Lung (tissue), 12 donors: Measurements from ENCODE around the gene UBE2E3. TPM values are rescaled to one million over a fixed set of nuclear protein-coding genes. Genes with fewer than 3 reads are reported as not detected.

Experiments
- ATAC-seq: fragments of 200-7000 bp; cut with Tn5 transposase; one replicate; pipeline ENCODE4 v1.9.1; 2020; ENCODE audit warnings: moderate number of reproducible peaks; ENCODE audit not compliant: insufficient read depth, low FRiP score
- DNase-seq, 3 donors: peaks; one replicate each; pipeline ENCODE4 v3.0.0-alpha.2; 2013 to 2017
- H3K27ac ChIP-seq, 2 donors: one replicate each; pipeline ENCODE4 v1.5.1; 2013; ENCODE audit warnings: mild to moderate bottlenecking in 2 of 2, moderate library complexity in 2 of 2, control low read depth in 1 of 2, inconsistent platforms in 1 of 2, low read depth in 1 of 2, low read length in 1 of 2
- H3K27me3 ChIP-seq, 3 donors: one replicate each; pipeline ENCODE4 v1.5.1; 2013; ENCODE audit warnings: low read length in 2 of 3; ENCODE audit not compliant: control insufficient read depth in 3 of 3, insufficient read depth in 3 of 3
- H3K36me3 ChIP-seq, 4 donors: one replicate each; pipeline ENCODE4 v1.5.1; 2013; ENCODE audit warnings: low read length in 4 of 4, mild to moderate bottlenecking in 1 of 4, moderate library complexity in 1 of 4; ENCODE audit not compliant: control insufficient read depth in 4 of 4, insufficient read depth in 4 of 4
- H3K4me1 ChIP-seq, 5 donors: one replicate each; pipeline ENCODE4 v1.5.1; 2013; ENCODE audit warnings: low read length in 5 of 5, mild to moderate bottlenecking in 2 of 5, moderate library complexity in 1 of 5; ENCODE audit not compliant: control insufficient read depth in 5 of 5, insufficient read depth in 5 of 5
- H3K4me3 ChIP-seq: one replicate; pipeline ENCODE4 v1.5.1; 2013; ENCODE audit warnings: mild to moderate bottlenecking, control low read depth, moderate library complexity
- H3K9ac ChIP-seq, 2 donors: one replicate each; pipeline ENCODE4 v1.5.1; 2013; ENCODE audit warnings: low read length in 2 of 2, control low read depth in 1 of 2; ENCODE audit not compliant: insufficient read depth in 1 of 2
- H3K9me3 ChIP-seq, 4 donors: one replicate each; pipeline ENCODE4 v1.5.1; 2013; ENCODE audit warnings: low read length in 3 of 4, mild to moderate bottlenecking in 1 of 4, moderate library complexity in 1 of 4; ENCODE audit not compliant: control insufficient read depth in 4 of 4, insufficient read depth in 3 of 4
- WGBS, 2 donors: extraction: QIAGEN DNeasy Blood & Tissue Kit; methylation state at CpG; one replicate each; pipeline ENCODE4 v1.1.7; 2013; 5-methylcytosine and 5-hydroxymethylcytosine counted together
- polyA plus RNA-seq, 2 donors: library from polyadenylated mRNA; stranded (reverse); fragments of 200-250 nt; gene quantifications; one replicate each; pipeline ENCODE4 v1.2.1, GENCODE V29; 2013
- total RNA-seq, 2 donors: library from RNA; depleted of rRNA in 1 of 2; stranded (reverse); fragments of >200 nt in 1 of 2; gene quantifications; one replicate each; pipeline ENCODE4 v1.2.1, GENCODE V29; 2014 to 2021
- TF ChIP-seq, protein P1 (sequence below): IDR thresholded peaks from 2 replicates; pipeline ENCODE4 v1.5.1; 2012; ENCODE audit warnings: mild to moderate bottlenecking; ENCODE audit errors: control extremely low read depth, extremely low read depth
- donor health status: control.
- donor health status: control.
- donor health status: Bipolar disorder and iron deficiency.
- donor health status: healthy.
- donor health status: DM: yes; HTN: yes; CAD: no.

UBE2E3 gene
- total and polyA plus RNA-seq, 4 donors, result 36.4 to 103 (median 42.9) TPM

DNA sequence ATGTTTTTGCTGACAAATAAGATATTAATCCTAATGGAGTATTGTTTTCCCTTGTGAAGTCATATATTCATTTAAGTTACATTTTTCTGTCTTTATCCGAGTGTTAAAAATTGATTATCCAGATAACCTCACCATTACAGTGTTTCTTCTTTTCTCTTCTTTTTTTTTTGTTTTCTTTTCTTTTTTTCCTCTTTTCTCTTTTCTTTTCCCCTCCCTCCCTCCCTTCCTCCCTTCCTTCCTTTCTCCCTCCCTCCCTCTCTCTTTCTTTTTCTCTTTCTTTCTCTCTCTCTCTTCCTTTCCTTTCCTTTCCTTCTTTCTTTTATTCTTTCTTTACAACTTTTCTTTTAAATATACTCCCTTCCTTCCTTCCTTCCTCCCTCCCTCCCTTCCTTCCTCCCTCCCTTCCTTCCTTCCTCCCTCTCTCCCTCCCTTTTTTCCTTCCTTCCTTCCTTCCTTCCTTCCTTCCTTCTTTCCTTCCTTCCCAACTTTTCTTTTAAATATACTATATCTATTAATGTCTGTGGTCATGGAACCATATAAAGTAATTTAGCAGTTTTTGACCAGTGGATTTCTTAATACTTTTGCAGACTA lies 40.9 kb downstream of the UBE2E3 start:
- Histone ChIP-seq H3K27ac (no peak overlapping the region), H3K36me3 (no peaks in the 10 kb centered on the region), H3K27me3 (no peaks in the 10 kb centered on the region), H3K9ac (no peak overlapping the region), H3K4me3 (no peak overlapping the region), H3K9me3 (no peaks in the 10 kb centered on the region), H3K4me1 (peaks cover 0 to 9% (median 6%) of the 10 kb centered on the region in 5 donors)
- no peak for DNase-seq
- 100% methylated on average over 1 of the region's 1 CpG for WGBS, 2 donors
- TF ChIP-seq, protein P1, sequence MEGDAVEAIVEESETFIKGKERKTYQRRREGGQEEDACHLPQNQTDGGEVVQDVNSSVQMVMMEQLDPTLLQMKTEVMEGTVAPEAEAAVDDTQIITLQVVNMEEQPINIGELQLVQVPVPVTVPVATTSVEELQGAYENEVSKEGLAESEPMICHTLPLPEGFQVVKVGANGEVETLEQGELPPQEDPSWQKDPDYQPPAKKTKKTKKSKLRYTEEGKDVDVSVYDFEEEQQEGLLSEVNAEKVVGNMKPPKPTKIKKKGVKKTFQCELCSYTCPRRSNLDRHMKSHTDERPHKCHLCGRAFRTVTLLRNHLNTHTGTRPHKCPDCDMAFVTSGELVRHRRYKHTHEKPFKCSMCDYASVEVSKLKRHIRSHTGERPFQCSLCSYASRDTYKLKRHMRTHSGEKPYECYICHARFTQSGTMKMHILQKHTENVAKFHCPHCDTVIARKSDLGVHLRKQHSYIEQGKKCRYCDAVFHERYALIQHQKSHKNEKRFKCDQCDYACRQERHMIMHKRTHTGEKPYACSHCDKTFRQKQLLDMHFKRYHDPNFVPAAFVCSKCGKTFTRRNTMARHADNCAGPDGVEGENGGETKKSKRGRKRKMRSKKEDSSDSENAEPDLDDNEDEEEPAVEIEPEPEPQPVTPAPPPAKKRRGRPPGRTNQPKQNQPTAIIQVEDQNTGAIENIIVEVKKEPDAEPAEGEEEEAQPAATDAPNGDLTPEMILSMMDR, result no peak
- ATAC-seq, result no peak

DNA sequence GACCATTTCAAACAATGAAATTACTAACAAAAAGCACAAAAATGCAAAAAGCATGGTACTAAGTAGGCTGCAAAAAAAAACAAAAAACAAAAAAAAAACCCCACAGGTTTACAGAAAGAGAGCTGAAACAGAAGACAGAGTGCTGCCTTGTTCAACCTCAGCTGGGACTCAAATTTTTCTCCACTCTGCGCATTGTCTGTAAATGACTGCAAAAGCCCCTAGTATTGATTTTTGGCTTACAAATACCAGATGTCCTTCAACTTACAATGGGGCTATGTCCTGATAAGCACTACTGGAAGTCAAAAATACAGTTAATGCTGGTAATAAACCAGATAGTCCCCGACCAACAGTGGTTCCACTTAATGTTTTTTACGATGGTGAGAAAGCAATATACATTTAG lies 42.2 kb downstream of the UBE2E3 start:
- H3K4me1 ChIP-seq, result peaks cover 0 to 9% (median 6%) of the 10 kb centered on the region in 5 donors
- no peak overlapping the region for H3K9ac ChIP-seq
- H3K27me3 ChIP-seq, result no peaks in the 10 kb centered on the region
- DNase-seq, result no peak
- H3K36me3 ChIP-seq, result no peaks in the 10 kb centered on the region
- TF ChIP-seq, protein P1, result no peak
- no peak overlapping the region for H3K27ac ChIP-seq
- no peaks in the 10 kb centered on the region for H3K9me3 ChIP-seq
- no peak for ATAC-seq
- H3K4me3 ChIP-seq, result no peak overlapping the region
- whole genome bisulfite sequencing, 2 donors, result 92 to 97% methylated on average over 3 of the region's 3 CpGs

DNA sequence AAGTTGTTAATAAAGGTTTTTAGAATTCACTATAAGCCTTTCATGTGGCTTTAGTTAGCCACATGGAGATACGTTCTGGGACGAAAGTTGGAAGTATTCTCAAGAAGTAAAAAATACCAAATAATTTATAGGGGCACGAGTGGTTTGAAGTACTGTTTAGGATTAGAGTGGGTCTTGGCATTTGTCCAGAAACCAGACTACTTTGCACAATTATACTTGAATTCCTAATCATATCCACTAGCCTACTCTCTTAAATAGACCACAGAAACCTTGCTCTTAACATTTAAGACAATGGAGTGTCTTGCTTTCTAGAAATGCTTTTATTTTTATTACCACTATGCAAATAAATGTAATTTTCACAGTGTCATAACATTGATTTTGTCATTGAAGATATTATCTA lies 44.6 kb downstream of the UBE2E3 start:
- TF ChIP-seq, protein P1, result no peak
- ATAC-seq (no peak), DNase-seq (peak in 2 of 3 donors; percentile 45 to 62)
- Histone ChIP-seq H3K27ac (no peak overlapping the region), H3K9me3 (no peaks in the 10 kb centered on the region), H3K27me3 (no peaks in the 10 kb centered on the region), H3K9ac (no peak overlapping the region), H3K4me3 (no peak overlapping the region), H3K36me3 (no peaks in the 10 kb centered on the region), H3K4me1 (peaks cover 0 to 9% (median 4%) of the 10 kb centered on the region in 5 donors)
- 37 to 41% methylated on average over 3 of the region's 3 CpGs for WGBS, 2 donors

DNA sequence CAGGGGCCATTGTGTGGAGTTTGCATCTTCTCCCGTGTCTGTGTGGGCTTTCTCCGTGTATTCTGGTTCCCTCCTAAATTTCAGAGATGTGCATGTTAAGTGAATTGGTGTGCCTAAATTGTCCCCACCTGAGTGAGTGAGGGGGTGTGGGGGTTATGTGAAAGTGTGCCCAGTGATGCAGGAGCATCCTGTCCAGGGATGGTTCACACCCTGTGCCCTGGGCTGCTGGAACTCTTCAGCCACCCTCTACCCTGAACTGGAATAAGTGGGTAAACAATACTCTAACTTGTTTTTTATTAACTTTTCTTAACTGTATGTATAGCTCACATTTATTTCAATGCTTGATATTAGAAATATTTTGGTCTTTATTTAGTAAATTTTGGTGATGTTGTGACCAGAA lies 56.0 kb downstream of the UBE2E3 start:
- TF ChIP-seq, protein P1, result no peak
- Histone ChIP-seq H3K27me3 (no peaks in the 10 kb centered on the region), H3K9me3 (no peaks in the 10 kb centered on the region), H3K4me1 (peaks cover 0 to 2% (median 0%) of the 10 kb centered on the region in 5 donors), H3K27ac (no peak overlapping the region), H3K9ac (no peak overlapping the region), H3K4me3 (no peak overlapping the region), H3K36me3 (no peaks in the 10 kb centered on the region)
- ATAC-seq, result no peak
- 96 to 98% methylated on average over 2 of the region's 2 CpGs for WGBS, 2 donors
- no peak for DNase-seq
